GM21515 (cell line): ENCODE measurements around the gene FUT2.
"Not testable (repeated sequence)": the region's sequence is repeated elsewhere in the genome, so short reads cannot be mapped to it uniquely, and the experiment has no call there.

Source experiments
- ATAC-seq: cut with Tn5 transposase; IDR thresholded peaks from one replicate; pipeline ENCODE4 v1.9.1; 2021; ENCODE audit not compliant: unreplicated experiment

The FUT2 gene

GRCh38 chr19:48698046-48698445 lies 2.3 kb downstream of the FUT2 start:
- ATAC-seq = no peak

DNA sequence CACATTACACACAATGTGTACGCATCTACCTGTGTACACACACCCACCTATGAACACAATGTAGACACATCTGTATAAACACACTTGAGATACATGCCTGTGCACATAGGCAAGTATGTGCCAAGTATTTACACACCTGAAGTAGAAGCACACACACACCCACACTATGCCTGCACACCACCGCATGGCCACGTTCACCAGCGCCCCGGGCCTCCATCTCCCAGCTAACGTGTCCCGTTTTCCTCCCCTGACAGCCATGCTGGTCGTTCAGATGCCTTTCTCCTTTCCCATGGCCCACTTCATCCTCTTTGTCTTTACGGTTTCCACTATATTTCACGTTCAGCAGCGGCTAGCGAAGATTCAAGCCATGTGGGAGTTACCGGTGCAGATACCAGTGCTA lies 6.9 kb downstream of the FUT2 start:
- no peak for ATAC-seq

GRCh38 chr19:48703316-48703715 lies 7.5 kb downstream of the FUT2 start:
- ATAC-seq = no peak

- no peak for ATAC-seq
These were observed 9.7 kb downstream of the FUT2 start for GRCh38 chr19:48705431-48705830.

GRCh38 chr19:48708471-48708870 lies 12.7 kb downstream of the FUT2 start:
- no peak for ATAC-seq

DNA sequence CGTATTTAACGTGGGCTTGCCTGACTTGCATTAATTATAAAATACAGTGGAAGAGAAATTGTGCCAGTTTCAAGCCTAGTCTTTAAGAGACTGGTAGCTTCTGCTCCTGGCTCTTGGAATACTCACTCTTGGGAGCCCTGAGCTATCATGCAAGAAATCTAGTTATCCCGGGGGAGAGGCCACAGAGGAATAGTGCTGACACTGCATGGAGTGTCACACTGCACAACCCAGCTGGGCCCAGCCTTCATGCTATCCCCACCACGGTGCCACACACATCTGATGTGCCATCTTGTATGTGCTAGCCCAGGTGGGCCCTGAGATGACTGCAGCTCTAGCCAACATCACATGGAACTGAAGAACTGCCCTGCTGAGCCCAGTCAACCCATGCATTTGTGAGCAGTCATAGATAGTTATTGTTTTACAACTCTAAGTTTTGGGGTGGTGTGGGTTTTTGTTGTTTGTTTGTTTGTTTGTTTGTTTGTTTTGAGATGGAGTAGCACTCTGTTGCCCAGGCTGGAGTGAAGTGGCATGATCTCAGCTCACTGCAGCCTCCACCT lies 15.4 kb downstream of the FUT2 start:
- ATAC-seq = no peak

DNA sequence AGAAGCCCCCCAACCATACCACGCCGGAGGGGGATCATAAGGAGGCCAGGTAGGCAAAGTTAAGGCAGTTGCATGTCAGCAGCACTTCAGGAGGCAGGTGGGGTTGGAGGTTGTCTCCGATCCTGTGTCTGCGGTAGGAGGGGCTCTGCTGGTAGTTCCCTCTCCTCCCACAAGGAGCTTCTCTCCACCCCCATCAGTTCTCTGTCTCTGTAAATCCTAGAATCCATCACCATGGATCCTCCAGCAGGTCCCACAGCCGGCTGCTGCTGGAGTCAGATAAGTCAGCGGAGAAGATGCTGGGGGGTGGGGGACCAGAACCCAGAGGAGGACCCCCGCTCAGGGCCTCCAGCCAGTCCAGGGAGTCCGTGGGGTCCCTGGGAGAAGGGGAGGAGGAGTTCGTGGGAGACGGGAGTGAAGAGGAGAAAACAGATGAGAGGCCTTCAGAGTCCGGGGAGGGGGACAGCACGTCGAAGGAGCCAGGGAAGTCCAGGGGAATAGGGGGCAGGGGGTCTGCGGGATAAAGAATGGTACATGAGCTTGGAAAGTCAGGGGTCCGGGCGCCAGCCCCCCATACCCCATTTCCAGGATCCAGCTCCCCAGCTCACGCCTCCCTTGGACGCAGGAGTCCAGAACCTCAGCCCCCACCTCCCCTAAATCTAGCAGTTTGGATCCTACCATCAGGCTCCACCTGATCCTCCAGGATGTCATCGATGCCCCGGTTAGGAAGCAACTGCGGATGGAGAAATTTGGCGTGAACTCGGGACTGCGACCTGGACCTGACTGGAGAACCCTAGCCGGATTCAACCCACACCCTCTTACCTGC lies 17.5 kb downstream of the FUT2 start:
- no peak for ATAC-seq

- peak; percentile 84 for ATAC-seq
These were observed 18.3 kb downstream of the FUT2 start for GRCh38 chr19:48713864-48714755.

- ATAC-seq = no peak
These were observed 19.2 kb downstream of the FUT2 start for GRCh38 chr19:48714759-48715675.

DNA sequence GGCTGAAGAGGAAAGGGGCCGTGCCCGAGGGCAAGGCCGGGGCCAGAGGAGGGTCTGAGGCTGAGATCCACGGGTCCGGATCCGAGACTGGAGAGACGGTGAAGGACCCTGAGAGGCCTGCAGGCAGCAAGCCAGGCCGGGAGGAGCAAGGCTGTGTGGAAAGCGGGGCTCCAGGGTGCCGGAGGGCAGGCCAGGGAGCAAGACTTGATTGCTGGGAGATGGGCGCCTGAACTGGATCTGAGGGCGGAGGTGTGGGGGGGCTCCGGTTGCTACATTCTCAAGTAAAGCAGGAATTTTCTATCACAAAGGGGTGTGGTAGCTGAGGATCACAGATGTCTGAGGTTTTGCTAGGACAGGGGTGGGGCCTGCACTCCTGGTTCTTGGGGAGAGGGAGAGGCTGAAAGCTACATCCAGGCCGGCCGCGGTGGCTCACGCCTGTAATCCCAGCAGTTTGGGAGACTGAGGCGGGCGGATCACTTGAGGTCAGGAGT lies 20.0 kb downstream of the FUT2 start:
- ATAC-seq = no peak

DNA sequence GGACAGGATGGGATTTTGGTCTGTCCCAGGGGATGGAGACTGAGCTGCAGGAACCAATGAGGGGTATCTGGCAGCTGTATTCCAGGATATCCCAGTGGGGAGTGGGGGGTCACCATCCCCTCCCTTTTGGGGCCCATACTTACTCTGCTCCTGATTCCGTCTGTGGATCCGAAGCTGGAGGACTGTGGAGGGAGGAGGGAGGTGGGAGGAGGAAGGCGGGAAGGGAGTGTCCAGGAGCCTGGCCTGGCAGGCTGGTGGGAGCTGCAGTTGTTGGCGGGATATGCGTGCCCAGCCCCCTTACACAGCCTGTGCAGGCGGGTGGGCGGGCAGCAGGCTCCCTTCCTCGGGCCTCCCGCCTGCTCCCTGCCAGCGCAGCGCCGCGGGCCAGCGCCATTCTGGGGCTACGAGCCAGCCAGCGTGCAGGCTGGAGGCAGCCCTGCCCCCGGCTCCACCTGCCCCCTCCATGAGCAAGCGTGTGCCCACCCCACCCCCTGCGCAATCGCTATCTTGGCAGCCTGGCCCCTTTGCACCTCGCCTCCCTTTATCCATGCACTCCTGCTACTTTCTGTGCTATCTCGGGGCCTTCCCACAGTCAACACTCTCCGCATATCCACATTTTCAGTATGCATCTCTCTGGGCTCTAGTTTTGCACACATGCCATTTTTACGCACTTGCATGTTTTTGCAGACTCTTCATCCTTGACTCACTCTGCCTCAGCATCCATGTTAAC lies 21.0 kb downstream of the FUT2 start:
- ATAC-seq = no peak

DNA sequence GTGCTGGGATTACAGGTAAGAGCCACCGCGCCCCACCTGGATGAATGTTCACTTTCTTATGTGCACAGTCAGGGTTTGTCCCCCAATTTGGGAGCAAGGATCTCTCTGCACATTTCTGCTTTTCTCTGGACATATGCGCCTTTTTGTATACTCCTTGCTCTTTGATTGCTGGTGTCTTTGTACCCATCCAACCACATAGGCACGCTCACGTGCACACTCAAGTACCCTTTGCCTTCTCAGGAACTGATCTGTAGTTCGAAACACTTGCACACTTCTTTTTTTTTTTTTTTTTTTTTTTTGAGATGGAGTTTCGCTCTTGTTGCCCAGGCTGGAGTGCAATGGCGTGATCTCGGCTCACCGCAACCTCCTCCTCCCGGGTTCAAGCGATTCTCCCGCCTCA lies 22.3 kb downstream of the FUT2 start:
- not testable (repeated sequence) for ATAC-seq

DNA sequence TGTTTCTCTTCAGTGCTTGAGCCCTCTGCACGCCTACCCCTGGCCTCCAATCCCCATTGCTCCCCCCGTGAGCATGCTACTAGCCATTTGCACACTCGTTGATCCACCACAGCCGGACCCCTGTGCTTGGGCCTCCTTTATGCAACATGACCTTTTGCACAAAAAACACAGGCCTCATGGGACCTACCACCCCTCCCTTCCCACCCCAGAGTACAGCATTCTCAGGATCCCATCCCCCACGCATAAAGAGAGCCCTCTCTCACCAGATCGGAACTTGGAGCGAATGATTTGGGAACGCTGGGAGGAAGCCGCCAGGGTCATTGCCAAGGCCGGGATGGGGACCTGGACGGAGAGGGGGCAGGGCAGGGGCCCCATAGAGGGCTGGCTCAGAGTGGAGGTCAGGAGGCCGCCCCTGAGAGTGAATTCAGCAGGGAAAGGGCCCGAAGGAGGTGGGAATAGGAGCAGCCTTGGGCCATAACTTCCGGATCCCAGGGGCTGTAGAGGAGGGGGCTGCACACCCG lies 23.0 kb downstream of the FUT2 start:
- no peak for ATAC-seq

DNA sequence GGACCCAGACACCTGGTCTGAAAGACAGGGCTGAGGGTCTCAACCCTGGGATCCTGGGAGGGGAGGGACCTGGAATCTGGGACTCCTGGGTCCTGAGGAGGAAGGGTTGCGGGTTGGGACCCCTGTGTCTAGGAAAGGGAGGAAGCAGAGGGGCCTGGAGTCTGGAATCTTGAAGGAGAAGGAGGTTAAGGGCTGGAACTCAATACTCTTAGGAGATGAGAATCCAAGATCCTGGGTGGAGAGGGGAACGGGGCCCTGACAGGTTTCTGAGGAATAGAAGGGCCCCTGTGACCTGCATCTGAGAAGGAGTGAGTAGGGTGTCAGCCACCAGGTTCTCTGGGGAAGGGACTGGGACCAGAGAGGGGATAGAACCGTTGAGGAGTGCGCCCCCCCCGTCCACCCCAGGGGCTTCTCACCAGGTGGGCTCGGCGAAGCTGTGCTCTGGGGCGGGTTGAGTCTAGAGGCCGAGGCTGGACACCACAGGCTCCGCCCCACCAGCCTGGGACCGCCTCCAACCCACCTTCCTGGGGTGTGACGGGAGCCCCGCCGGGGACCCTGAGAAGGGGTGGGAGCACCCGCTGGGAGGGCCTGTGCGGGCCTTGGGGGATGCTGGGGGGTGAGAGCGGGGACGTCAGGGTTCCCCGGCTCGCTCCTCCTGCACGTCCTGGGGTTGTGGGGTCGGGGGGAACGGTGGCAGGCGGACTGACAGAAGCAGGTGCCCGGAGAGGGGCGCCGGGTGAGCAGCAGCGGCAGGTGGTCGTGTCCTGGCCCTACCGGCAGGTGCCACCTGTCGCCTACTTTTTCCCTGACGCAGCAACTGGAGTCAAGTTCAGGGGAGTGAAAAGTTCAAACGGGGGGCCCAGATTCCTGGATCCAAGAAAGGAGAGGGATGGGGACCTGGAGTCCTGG lies 23.7 kb downstream of the FUT2 start, which contains the start of gene MAMSTR:
MAMSTR (minus strand) TSS at position 463 of the 909 bp plus-strand sequence. CDS start 694 bp downstream, outside the sequence.
- no peak for ATAC-seq

DNA sequence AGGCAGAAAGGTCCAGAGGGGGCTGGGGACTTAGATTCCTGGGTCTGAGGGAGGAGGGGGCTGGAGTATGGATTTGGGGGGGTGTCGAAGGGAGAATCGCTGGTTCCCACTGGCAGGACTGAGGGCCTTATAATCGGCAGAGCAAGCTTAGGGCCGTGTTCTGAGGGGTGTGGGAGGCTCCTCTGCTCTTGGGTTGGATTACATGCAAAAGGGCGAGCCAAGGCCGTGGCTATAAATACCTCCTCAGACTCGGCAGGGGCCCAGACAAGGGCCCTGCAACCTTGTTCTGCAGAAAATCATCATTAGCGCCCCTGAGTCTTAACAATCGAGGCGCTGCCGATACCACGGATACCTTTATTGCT lies 24.5 kb downstream of the FUT2 start:
- no peak for ATAC-seq

GRCh38 chr19:48720613-48721296 lies 25.0 kb downstream of the FUT2 start:
- peak; percentile 74 for ATAC-seq

GRCh38 chr19:48722196-48722708 lies 26.5 kb downstream of the FUT2 start:
- ATAC-seq = no peak
